Mesenteric fat pad (tissue), 1 donor: Measurements from ENCODE around the gene HCN1. TPM values are rescaled to one million over a fixed set of nuclear protein-coding genes. Genes with fewer than 3 reads are reported as not detected.
"Not testable (repeated sequence)": the region's sequence is repeated elsewhere in the genome, so short reads cannot be mapped to it uniquely, and the experiment has no call there.

ENCODE experiments used
- DNase-seq: peaks from one replicate; pipeline ENCODE4 v3.0.0-alpha.2; 2020; ENCODE audit warnings: low spot score
- total RNA-seq: library from RNA; stranded (reverse); fragmentation: NEBNext Ultra II Directional; extraction: Animal tissue kit (Norgen Biotek cat#: 25700); gene quantifications from one replicate; pipeline ENCODE4 v1.2.1, GENCODE V29; 2021
- donor health status: DM: yes; HTN: yes; CAD: no.

Gene HCN1
- total RNA-seq, 1 donor from 2014 or later = not detected

DNA sequence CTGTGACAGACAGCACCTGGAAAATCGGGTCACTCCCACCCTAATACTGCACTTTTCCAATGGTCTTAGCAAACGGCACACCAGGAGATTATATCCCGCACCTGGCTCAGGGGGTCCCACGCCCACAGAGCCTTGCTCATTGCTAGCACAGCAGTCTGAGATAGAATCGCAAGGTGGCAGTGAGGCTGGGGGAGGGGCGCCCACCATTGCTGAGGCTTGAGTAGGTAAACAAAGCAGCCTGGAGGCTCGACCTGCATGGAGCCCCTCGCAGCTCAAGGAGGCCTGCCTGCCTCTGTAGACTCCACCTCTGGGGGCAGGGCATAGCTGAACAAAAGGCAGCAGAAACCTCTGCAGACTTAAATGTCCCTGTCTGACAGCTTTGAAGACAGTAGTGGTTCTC, 383.6 kb downstream of the HCN1 start:
- not testable (repeated sequence) for DNase-seq

- DNase-seq = no peak
Observed at GRCh38 chr5:45295231-45295630, 400.9 kb downstream of the HCN1 start.

DNA sequence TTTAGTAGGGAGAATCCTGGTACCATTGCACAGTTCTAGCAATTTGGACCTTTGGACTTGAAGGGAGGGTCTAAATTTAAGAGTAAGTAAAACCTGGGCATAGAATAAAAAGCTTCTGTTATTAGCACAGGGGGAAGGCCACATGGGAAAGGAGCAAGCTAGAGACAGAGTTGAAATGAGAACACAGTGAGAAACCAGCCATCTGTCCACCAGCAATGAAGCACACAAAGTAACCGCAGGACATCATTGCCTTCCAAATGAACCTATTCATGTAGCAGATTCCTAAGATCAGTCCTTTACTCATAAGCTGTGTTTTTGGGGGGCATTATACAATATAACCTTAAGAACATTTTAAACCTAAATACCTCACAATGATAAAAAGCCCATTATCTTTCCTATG, 407.4 kb downstream of the HCN1 start:
- DNase-seq = no peak

DNA sequence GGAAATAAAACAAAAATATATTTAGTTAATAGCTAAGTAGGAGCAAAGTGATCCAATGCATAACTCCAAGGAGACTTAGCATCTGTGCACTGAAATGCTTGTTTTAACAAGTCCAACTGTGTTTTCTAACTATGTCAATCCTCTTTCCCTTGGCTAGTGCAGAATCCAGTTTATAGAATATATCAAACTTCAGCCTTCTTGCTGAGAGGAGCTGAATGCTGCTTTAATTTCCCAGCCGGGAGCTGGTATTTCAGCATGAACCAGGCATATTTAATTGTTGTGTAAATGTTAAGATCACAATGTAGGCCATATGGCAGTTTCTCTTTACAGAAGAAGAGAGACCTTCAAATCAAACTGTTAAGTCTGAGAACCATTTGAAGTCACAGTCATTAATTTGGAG, 411.7 kb downstream of the HCN1 start:
- DNase-seq = no peak

DNA sequence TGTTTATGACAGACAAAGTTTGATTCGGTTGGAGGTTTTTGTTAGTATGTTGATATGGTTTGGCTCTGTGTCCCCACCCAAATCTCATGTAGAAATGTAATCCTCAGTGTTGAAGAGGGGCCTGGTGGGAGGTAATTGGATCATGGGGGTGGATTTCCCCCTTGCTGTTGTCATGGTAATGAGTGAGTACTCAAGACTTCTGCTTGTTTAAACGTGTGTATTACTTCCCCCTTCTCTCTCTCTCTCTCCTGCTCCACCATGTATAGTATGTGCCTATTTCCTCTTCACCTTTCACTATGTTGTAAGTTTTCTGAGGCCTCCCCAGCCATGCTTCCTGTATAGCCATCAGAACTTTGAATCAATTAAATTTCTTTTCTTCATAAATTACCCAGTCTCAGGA, 415.1 kb downstream of the HCN1 start:
- DNase-seq = no peak

- no peak for DNase-seq
Observed at GRCh38 chr5:45279109-45279508, 417.1 kb downstream of the HCN1 start.

DNA sequence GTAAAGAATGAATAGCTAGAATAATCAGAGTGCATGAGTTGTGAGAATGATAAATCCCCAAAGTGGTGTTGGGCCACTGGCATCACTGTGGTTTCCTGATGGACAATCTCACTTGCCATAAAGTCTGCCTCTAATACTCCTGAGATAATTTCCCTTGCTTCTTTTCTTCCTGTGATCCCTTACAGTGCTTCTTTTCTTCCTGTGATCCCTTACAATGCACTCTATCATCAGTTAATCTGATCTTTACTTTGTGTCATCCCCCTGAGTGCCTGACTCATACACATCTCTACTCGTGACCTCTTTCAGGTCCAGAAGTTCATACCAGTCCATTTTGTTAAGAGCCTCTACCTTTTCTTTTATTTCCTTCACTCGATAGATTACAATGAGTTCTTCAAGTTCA, 418.3 kb downstream of the HCN1 start:
- DNase-seq = no peak

- DNase-seq = no peak
Observed at GRCh38 chr5:45274241-45274640, 421.9 kb downstream of the HCN1 start.

- no peak for DNase-seq
Observed at GRCh38 chr5:45271626-45272025, 424.6 kb downstream of the HCN1 start.

DNA sequence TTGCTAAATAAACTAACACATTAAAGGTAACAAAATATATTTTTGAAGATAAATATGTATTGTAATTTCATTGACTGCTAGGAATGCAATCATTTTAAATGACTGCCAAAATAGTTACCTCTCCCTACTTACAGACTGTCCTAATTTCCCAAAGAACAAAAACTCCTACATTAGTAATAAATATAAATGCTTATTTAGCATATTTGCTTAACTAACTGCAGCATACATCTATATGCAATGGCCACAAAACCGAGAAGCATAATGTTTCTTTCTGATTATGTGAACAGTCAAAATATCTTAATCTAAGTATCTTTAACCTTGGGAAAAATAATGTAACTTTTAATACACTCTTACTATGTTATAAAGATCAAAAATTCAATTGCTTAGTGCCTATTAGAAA, 431.7 kb downstream of the HCN1 start:
- DNase-seq = no peak

DNA sequence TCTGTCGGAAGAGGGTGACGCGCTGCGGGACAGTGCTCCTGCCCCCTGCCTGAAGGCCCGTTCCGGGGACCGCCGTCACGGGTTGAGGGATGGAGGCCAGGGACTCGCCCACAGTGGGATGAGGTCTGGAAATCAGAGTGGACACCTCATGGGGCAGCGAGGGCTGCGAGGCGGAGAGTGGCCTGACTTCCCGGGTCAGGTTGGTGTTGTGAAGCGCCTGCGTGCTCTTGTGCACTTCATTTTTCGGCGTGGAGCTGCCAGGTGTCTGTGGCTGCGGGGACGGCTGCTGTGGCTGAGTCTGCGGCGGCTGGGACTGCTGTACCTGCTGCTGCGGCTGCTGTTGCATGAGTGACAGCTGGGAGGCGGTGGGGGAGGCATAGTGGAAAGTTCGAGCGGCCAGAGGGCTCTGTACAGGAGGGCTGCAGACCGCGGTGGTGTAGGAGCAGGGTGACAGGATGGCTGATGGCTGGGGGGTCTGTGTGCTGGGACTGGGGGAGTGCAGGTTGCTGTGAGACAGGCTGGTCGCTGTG, 434.1 kb downstream of the HCN1 start:
- no peak for DNase-seq

DNA sequence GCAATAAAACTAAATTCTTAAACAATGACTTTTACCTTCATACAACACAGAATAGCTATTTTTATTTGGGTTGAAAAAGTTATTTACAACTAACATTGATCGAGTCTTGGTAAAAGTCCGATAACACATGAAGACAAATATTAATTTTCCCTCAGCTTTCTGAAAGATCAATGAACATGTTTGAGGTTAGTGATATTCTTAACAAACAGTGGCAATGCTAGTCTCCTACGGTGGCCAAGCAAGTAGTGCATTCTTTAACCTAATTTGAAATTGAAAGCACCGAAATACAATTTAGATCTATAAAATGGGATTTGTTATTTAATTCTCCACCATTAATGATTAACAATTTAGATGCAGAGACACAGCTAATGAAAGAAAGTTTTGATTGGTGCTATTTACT, 435.1 kb downstream of the HCN1 start:
- no peak for DNase-seq

GRCh38 chr5:45260292-45260691, 435.9 kb downstream of the HCN1 start:
- no peak for DNase-seq

- DNase-seq = no peak
Observed at GRCh38 chr5:45252978-45253377, 443.2 kb downstream of the HCN1 start.

DNA sequence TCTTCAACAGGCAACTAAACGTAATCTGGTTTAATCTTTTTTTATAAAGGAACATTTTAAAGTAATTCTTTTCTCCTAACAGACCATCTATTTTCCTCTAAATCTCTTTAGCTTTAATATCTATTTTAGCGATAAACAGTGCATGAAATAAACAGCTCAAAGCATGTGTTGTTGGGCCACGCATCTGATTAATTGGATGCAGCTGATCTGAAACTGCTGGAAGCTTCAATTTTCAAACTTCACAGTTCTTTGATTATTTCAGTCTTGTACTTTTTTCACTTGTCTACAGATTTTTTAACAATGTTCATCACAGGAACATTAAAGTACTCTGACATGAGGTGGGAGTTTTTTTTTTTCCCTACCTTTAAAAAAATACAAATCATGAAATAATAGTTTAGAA, 443.6 kb downstream of the HCN1 start:
- no peak for DNase-seq

GRCh38 chr5:45225571-45226031, 470.6 kb downstream of the HCN1 start:
- no peak for DNase-seq

GRCh38 chr5:45205403-45205961, 490.7 kb downstream of the HCN1 start:
- no peak for DNase-seq
